WTC11 (cell line): ENCODE results near the gene GABRG3.

ENCODE experiments used
- ESRRA ChIP-seq: sonication (generic); formaldehyde crosslinking; IDR thresholded peaks from 2 replicates; pipeline ENCODE4 v1.8.1; 2022; ENCODE audit warnings: mild to moderate bottlenecking, missing genetic modification reagents, borderline replicate concordance
- HMGXB4 ChIP-seq: sonication (generic); formaldehyde crosslinking; IDR thresholded peaks from 2 replicates; pipeline ENCODE4 v1.8.1; 2023; ENCODE audit warnings: mild to moderate bottlenecking, moderate library complexity, missing genetic modification reagents

GRCh38 chr15:27091270-27091940 lies 120.4 kb downstream of the GABRG3 start:
- TF ChIP-seq HMGXB4 (CRISPR knock-in tag) (no peak), ESRRA (no peak)
